HL-60 (cell line): ENCODE measurements around the gene CEP72.

Source experiments
- DNase-seq, 2 experiments: peaks; one replicate each; pipeline ENCODE4 v3.0.0-alpha.2; 2010 to 2020; ENCODE audit warnings: low read depth in 1 of 2, low spot score in 1 of 2
- H3K27ac ChIP-seq: fragments of 250-450 bp; sonication (Bioruptor Pico); replicated peaks from 2 replicates; pipeline ENCODE4 v1.5.1; 2020; ENCODE audit warnings: mild to moderate bottlenecking, moderate library complexity
- H3K27me3 ChIP-seq: fragments of 250-450 bp; sonication (Bioruptor Pico); 2 replicates; pipeline ENCODE4 v1.5.1; 2021; ENCODE audit warnings: mild to moderate bottlenecking, moderate library complexity; ENCODE audit not compliant: insufficient read depth, poor library complexity, severe bottlenecking
- H3K4me3 ChIP-seq: replicated peaks from 2 replicates; pipeline ENCODE4 v1.5.1; 2011; ENCODE audit warnings: mild to moderate bottlenecking, control low read depth, low read length; ENCODE audit not compliant: insufficient read depth
- GABPA ChIP-seq: IDR thresholded peaks from 2 replicates; pipeline ENCODE4 v1.6.1; 2012; ENCODE audit warnings: low read depth
- POLR2AphosphoS5 ChIP-seq: IDR thresholded peaks from 2 replicates; pipeline ENCODE4 v1.6.1; 2012; ENCODE audit warnings: low read depth
- SPI1 ChIP-seq: IDR thresholded peaks from 2 replicates; pipeline ENCODE4 v1.6.1; 2012; ENCODE audit warnings: low read depth, mild to moderate bottlenecking, borderline replicate concordance
- TF ChIP-seq, protein P1 (sequence below): IDR thresholded peaks from 2 replicates; pipeline ENCODE4 v1.6.1; 2012; ENCODE audit warnings: low read depth; ENCODE audit not compliant: insufficient replicate concordance
- TF ChIP-seq, protein P2 (sequence below): IDR thresholded peaks from one replicate; pipeline ENCODE4 v1.5.1; 2011; ENCODE audit warnings: low read length, control low read depth, inconsistent platforms; ENCODE audit not compliant: insufficient read depth

Gene CEP72

DNA sequence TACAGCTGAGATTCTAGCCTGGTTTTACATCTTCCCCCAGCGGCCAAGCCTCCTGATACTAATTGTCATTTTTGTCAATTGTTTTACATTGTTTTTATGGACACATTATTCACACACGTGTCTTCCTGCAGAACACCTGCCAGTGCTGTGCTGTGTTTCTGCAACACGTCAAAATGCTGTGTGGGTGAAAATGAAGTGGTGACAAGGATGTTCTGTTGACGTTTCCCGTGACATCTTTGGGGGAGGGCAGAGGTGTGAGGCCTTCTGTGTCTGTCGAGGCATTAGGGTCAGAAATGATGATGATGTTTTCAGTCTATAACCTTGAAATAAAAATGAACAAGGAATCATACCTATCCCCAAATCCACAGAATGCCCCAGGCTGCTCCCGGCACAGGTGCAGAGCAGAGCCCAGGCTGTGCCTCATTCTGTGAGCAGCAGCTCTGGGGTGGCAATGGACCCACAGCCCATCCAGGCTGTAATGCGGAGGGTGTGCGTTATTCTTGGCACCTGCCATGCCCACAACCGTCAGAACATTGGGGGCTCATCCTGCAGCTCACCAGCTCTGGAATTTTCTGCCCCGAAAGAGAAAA, 23.6 kb upstream of the CEP72 start:
- H3K4me3 ChIP-seq = no peak overlapping the region

DNA sequence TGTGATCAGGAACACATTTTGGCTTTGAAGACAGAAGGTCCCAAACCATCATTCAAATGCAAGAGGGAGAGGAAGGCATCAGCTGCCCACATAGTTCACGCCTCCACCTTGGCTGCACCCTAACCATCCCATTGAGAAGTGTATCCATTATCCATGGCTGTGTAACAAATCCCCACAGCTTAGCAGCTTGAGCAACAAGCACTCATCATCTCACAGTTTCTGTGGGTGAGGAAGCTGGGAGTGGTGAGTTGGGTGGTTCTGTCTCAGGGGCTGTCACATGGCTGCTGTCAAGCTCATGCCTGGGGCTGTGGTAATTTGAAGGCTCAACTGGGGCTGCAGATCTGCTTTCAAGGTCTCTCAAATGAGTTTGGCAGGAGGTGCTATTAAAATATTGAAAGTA, 23.0 kb upstream of the CEP72 start:
- Histone ChIP-seq H3K4me3 (no peak overlapping the region), H3K27me3 (no peaks in the 10 kb centered on the region), H3K27ac (no peak overlapping the region)
- no peak for DNase-seq
- TF ChIP-seq, protein P1, sequence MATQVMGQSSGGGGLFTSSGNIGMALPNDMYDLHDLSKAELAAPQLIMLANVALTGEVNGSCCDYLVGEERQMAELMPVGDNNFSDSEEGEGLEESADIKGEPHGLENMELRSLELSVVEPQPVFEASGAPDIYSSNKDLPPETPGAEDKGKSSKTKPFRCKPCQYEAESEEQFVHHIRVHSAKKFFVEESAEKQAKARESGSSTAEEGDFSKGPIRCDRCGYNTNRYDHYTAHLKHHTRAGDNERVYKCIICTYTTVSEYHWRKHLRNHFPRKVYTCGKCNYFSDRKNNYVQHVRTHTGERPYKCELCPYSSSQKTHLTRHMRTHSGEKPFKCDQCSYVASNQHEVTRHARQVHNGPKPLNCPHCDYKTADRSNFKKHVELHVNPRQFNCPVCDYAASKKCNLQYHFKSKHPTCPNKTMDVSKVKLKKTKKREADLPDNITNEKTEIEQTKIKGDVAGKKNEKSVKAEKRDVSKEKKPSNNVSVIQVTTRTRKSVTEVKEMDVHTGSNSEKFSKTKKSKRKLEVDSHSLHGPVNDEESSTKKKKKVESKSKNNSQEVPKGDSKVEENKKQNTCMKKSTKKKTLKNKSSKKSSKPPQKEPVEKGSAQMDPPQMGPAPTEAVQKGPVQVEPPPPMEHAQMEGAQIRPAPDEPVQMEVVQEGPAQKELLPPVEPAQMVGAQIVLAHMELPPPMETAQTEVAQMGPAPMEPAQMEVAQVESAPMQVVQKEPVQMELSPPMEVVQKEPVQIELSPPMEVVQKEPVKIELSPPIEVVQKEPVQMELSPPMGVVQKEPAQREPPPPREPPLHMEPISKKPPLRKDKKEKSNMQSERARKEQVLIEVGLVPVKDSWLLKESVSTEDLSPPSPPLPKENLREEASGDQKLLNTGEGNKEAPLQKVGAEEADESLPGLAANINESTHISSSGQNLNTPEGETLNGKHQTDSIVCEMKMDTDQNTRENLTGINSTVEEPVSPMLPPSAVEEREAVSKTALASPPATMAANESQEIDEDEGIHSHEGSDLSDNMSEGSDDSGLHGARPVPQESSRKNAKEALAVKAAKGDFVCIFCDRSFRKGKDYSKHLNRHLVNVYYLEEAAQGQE = no peak
- TF ChIP-seq GABPA (no peak), POLR2AphosphoS5 (no peak), SPI1 (no peak)
- TF ChIP-seq, protein P2, sequence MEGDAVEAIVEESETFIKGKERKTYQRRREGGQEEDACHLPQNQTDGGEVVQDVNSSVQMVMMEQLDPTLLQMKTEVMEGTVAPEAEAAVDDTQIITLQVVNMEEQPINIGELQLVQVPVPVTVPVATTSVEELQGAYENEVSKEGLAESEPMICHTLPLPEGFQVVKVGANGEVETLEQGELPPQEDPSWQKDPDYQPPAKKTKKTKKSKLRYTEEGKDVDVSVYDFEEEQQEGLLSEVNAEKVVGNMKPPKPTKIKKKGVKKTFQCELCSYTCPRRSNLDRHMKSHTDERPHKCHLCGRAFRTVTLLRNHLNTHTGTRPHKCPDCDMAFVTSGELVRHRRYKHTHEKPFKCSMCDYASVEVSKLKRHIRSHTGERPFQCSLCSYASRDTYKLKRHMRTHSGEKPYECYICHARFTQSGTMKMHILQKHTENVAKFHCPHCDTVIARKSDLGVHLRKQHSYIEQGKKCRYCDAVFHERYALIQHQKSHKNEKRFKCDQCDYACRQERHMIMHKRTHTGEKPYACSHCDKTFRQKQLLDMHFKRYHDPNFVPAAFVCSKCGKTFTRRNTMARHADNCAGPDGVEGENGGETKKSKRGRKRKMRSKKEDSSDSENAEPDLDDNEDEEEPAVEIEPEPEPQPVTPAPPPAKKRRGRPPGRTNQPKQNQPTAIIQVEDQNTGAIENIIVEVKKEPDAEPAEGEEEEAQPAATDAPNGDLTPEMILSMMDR = no peak

More for the DNA sequence above, 23.6 kb upstream of the CEP72 start:
- Histone ChIP-seq H3K27me3 (no peaks in the 10 kb centered on the region), H3K27ac (no peak overlapping the region)
- TF ChIP-seq SPI1 (no peak), GABPA (no peak), POLR2AphosphoS5 (no peak)
- TF ChIP-seq, protein P2 = no peak
- TF ChIP-seq, protein P1 = no peak
- DNase-seq = no peak

DNA sequence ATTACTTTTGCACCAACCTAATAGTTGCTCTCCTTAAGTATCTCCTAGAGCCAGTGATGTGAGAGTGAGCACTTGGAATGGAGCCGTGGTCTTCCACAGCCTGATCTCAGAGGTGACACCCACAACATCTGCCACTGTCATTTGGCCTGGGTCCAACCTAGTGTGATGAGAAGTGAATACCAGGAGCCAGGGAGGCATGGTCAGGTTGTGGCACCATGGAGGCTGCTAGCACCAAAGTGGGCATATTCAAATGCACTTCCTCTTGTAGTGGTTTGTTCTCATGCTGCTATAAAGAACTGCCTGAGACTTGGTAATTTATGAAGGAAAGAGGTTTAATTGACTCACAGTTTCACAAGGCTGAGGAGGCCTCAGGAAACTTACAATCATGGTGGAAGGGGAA, 22.6 kb upstream of the CEP72 start:
- no peak for TF ChIP-seq POLR2AphosphoS5
- TF ChIP-seq, protein P2 = no peak
- no peak for TF ChIP-seq GABPA
- no peak for TF ChIP-seq SPI1
- no peaks in the 10 kb centered on the region for H3K27me3 ChIP-seq
- DNase-seq = no peak
- H3K27ac ChIP-seq = no peak overlapping the region
- H3K4me3 ChIP-seq = no peak overlapping the region

DNA sequence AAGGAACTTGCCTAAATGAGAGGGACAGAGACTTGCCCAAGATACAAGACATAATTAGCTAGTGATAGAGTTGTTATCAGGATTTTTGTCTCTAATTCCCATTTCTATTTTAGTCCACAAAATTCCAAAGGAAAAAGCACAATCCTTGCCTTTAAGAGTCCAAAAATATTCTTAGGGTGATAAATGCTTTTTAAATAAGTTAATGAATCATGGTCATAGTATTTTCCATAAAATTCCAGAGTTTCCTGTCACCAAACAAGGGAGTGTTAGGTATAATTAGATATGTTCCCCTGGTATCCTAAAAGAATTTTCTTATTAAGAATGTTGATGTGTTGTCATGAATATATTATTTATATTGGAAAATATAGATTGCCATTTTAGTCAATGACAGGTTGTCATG, 21.8 kb upstream of the CEP72 start:
- Histone ChIP-seq H3K4me3 (no peak overlapping the region), H3K27me3 (no peaks in the 10 kb centered on the region), H3K27ac (no peak overlapping the region)
- TF ChIP-seq, protein P1 = no peak
- no peak for TF ChIP-seq GABPA
- no peak for TF ChIP-seq SPI1
- TF ChIP-seq, protein P2 = no peak
- no peak for TF ChIP-seq POLR2AphosphoS5
- DNase-seq = no peak
